Posterior cingulate gyrus (tissue), 11 donors: Measurements from ENCODE around the gene DENND1A.
"Not testable (repeated sequence)": the region's sequence is repeated elsewhere in the genome, so short reads cannot be mapped to it uniquely, and the experiment has no call there.

Experiments
- DNase-seq, 10 donors: peaks; one replicate each; pipeline versions ENCODE4 v3.0.0 to v3.0.0-alpha.2; 2020 to 2021; ENCODE audit warnings: mixed read lengths in 3 of 10
- intact Hi-C: fragments of 100-400 bp; cut with DNase I; formaldehyde crosslinking; loops from one replicate; pipeline ENCODE4 v1.15.1; 2023

Gene DENND1A

DNA sequence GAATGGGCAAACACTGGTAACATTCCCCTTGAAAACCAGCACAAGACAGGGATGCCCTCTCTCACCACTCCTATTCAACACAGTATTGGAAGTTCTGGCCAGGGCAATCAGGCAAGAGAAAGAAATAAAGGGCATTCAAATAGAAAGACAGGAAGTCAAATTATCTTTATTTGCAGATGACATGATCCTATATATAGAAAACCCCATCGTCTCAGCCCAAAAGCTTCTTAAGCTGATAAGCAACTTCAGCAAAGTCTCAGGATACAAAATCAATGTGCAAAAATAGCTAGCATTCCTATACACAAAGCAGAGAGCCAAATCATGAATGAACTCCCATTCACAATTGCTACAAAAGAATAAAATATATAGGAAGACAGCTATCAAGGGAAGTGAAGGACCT, 501.5 kb downstream of the DENND1A start:
- intact Hi-C loops, DNase-seq: not testable (repeated sequence)

DNA sequence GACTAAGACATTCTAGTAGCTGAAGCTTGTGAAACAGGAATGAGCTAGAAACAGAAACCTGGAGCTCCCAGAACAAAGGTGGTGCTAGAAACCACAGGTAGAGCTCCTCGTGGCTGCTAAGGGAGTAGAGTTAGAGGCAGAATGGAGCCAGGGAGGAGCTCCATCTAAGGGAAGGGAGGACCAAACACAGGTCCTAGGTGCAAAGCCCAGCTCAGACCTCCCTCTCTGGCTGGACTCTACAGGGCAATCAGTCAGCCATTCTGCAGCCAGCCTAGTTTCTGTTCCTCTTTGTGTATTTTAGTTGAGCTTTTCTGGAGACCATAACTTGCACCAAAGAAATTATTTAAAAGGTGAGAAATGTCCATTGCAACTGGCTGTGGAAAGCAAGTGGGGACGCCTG, 503.5 kb downstream of the DENND1A start:
- DNase-seq = peak in 2 of 10 donors; percentile 7 to 32
- intact Hi-C loops = no loop called here

- intact Hi-C loops = no loop called here
- peak in 2 of 10 donors; percentile 39 to 54 for DNase-seq
These were observed 504.0 kb downstream of the DENND1A start for GRCh38 chr9:123425836-123426365.

DNA sequence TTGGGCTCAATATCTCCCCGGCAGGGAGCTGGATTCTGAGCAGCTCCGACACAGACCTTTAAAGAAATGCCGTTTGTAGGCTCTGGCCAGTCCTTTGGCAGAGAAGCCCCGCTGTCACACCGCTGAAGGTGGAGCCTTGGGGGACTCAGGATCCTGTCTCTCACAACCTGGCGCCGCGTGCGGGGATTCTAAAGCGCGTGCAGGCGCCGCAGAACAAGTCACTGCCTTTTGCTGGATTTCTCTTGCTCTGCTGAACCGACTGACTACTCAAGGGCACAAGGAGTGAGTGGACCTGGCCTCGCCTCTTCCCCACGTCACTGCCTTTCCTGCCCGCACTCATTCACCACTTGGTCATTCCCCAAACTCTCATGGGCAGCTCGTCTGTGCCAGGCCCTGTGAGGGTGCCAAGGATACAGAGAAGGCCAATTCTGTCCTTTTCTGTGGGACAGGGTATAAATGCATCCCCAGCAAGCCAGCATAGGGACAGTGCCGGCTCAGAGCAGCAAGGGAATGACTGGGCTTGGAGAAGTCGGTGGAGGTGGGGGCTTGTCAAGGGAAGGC, 504.6 kb downstream of the DENND1A start:
- intact Hi-C loops = no loop called here
- DNase-seq = peak in 5 of 10 donors; percentile 23 to 81 (median 30)

- intact Hi-C loops = no loop called here
- peak in 2 of 10 donors; percentile 44 to 61 for DNase-seq
These were observed 505.2 kb downstream of the DENND1A start for GRCh38 chr9:123424552-123425225.

DNA sequence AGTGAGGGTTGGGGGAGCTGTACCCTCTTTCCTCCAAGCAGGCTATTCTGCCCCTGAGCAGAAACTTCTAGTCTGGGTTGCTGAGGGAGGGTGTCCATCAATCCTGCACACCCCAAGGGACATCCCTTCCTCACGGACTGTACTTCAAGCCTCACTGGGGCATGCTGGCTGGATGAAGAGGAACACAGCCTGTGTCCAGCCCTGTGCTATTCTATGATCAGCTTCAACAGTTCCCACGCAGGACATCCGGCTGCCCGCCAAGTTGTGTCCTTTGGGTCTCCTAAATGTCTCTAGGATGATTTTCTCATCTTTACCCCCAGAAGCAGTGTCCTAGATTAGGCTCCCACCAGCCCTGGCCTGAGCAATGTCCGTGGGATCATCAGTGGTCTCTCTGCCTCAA, 505.8 kb downstream of the DENND1A start:
- intact Hi-C loops = no loop called here
- DNase-seq = peak in 2 of 10 donors; percentile 19 to 22

GRCh38 chr9:123423311-123423640, 506.6 kb downstream of the DENND1A start:
- peak in 3 of 10 donors; percentile 22 to 50 (median 38) for DNase-seq
- intact Hi-C loops = no loop called here

DNA sequence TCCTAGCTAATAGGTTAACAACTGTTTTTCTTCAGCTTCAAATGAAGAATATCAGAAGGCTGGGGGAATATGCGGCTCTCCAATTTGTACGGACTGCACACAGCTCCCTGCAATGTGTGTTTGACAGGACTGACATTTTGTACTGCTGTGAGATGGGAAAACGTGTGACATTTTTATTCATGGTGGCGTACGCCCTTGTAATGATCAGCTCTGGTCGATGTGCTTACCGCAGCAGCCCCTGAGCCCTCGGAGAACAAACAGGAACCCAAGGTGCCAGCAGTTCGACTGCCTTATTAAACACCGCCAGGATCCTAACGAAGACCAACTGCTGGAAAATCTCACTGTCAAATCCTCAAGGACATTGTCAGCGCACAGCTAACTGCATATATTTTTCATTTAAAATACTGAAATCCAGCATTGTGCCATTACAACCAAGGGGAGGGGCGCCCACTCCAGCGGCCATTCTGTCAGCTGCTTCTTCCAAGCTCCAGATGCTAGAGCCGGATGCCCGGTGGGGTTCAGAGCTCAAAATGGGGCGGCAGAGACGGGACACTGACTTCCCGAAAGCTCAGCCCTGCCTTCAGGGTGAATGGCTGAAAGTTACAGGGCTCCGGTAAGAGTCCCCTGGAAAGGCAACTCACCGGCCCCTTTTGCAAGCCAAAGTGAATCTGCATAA, 507.2 kb downstream of the DENND1A start:
- peak in 3 of 10 donors; percentile 45 to 55 (median 49) for DNase-seq
- intact Hi-C loops = no loop called here

DNA sequence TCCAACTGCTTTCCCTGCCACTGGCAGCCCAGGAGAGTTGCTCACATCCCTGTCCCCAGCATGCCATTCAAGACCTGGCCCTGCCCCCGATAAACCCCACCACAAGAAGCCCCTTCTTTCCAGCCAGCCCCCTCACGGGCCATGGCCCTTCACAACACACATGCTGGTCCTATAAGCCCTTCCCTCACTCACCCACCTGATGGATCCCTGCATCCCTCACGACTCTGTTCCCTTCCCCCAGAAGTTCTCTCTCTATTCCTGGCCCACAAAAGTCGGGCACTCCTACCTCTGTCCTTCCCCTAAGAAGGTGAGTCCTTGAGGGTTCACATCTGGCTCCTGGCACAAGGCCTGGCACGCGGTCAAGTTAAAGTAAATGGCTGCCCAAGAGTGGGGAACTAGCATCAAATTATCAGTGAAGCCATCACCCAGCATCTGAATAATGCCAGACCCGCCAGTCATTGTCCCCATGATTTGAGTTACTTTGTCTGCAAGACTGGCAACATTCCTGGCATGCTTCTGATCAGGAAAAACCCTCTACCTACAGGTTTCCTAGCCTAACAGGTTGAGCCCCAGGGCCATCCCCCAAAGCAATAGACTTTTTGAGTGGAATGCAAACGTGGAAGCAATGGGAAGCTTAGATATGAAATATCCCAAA, 508.0 kb downstream of the DENND1A start:
- DNase-seq = peak in 4 of 10 donors; percentile 5 to 70 (median 30)

DNA sequence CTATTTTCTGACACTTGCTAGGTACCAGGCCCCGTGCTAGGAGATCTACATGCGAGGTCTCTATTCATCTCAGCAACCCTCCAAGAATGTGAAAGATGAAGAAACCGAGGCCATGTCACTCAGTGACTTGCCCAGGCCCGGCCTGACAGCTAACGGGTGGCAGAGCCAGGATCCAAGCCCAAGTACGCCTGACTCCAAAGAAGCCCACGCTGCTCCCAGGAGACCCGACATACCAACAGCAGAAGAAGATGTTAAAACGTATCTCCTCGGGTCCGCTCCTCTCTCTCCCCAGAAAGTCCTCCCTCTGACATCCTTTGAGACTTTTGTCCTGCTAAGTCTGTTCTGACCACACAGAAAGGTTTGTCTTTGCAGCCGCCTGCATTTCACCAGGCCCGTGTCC, 508.7 kb downstream of the DENND1A start:
- DNase-seq = peak in 2 of 10 donors; percentile 31 to 49
- intact Hi-C loops = no loop called here

More for the DNA sequence above, 508.0 kb downstream of the DENND1A start:
- intact Hi-C loops = no loop called here

- intact Hi-C loops = no loop called here
- peak in 2 of 10 donors; percentile 58 to 73 for DNase-seq
These were observed 509.3 kb downstream of the DENND1A start for GRCh38 chr9:123420592-123421111.

DNA sequence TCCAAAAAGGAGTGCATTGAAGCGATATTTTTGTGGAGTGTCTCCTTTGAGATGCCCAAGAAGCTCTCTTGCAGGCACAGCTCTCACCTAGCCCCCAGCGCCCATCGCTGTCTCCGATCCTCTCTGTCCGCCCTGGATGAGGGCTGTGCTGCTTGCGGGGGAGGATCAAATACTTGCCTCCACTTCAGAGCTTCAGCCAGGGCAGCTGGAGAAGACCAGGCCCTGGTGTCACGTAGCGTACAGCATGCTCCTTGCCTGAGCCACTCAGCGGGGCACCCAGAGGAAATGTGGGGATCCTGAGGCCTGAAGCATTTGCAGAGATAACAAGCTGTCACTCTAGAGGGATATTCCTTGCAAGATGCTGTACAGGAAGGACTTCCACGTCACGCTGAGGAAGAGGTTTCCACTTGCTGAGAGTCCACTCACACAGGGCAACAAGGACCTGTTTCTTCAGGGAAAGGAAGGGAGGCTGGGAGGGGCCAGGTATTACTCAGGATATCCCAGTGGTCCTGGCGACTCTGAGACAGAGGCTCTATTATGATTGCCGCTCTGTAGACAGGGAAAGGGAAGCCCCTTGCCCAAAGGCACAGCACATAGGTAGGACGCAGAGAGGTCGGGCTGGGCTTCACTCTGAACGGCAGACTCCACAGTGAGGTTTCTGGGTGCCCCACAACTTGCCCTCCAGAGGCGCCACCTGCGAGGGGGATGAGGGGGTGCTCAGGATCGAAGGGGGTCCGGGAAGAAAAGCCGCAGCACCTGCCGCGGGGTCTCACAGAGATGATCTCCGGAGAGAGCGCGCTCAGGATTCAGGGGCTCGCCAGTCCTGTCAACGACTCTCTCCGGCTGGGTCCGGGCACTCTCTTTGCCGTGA, 510.0 kb downstream of the DENND1A start:
- intact Hi-C loops = no loop called here
- peak in 4 of 10 donors; percentile 7 to 53 (median 30) for DNase-seq

- intact Hi-C loops = no loop called here
- DNase-seq = peak in 4 of 10 donors; percentile 0 to 47 (median 32)
These were observed 510.8 kb downstream of the DENND1A start for GRCh38 chr9:123419091-123419490.

- intact Hi-C loops = no loop called here
- DNase-seq = peak in 3 of 10 donors; percentile 18 to 67 (median 50)
These were observed 511.4 kb downstream of the DENND1A start for GRCh38 chr9:123418506-123418905.

DNA sequence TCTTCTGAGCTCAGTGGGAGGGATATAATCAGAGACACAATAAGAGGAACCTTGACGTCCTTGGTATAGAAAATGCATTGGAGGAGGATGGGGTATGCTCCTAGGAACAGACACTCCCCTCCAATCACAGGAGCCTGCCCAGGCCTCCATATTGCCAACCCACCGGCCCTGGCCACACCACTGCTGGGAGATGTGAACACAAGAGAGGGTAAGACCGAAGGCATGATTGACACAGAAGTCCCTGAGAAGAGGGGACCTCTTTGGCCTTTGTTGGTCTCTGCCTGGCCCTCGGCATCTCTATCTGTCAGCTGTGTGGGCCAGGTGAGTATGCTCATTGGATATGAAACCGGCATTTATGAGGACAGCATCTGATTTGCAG, 511.9 kb downstream of the DENND1A start:
- intact Hi-C loops = no loop called here
- peak in 3 of 10 donors; percentile 35 to 65 (median 38) for DNase-seq

DNA sequence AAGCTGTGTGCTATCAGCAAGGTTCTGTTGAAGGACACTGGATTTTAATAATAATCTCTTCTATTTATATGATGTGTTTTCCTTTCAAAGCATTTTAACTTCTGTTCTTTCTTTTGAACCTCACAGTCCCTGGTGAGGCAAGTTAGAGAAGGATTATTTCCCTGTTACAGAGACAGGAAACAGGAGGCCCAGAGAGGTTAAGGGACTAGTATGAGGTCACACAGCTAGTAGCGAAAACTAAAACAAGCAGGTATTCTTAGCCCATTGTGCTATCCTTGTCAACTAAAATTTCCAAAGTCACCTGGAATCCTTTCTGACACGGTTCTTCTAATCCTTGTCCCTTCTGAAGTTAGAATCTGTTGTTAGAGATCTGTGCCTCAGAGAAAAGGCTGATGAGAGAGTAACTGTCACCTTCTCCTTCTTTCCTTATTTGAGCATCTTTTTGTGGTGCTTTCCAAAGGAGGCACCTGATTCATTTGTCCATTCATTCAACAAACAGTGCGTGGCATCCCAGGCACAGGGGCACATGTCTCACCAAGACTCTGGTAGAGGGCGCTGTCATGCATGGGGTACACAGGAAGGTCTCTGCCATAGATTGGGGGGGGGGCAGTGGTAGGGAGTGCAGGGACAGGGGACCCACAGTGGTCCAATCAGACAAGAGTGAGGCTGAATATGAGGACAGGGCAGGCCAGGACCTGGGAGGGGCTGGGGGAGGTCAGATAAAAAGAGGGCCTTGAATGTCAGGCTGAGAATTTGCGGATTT, 512.5 kb downstream of the DENND1A start:
- DNase-seq = peak in 3 of 10 donors; percentile 8 to 23 (median 12)
- intact Hi-C loops = no loop called here

GRCh38 chr9:123416176-123416575, 513.8 kb downstream of the DENND1A start:
- intact Hi-C loops = no loop called here
- peak in 3 of 10 donors; percentile 15 to 48 (median 34) for DNase-seq
